Measurements from ENCODE around the gene ARHGAP6.

DNA sequence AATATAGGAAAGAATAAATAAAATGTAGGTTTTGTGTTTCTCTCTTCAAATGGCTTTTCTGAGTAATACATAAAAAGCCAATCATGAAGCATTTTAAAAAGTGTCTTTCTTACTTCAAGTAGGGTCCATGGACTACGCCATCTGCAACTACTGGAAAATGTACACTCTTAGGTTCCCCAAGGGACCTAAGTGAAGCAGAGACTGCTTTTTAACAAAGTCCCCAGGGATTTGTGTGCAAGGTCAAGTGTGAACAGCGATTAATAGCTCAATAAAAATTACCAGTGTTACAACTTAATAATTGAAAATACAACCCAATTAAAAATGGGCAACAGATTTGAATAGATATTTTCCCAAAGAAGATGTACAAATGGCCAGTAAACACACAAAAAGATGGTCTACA is 84.9 kb downstream of the ARHGAP6 start:
- TF ChIP-seq, protein P1, sequence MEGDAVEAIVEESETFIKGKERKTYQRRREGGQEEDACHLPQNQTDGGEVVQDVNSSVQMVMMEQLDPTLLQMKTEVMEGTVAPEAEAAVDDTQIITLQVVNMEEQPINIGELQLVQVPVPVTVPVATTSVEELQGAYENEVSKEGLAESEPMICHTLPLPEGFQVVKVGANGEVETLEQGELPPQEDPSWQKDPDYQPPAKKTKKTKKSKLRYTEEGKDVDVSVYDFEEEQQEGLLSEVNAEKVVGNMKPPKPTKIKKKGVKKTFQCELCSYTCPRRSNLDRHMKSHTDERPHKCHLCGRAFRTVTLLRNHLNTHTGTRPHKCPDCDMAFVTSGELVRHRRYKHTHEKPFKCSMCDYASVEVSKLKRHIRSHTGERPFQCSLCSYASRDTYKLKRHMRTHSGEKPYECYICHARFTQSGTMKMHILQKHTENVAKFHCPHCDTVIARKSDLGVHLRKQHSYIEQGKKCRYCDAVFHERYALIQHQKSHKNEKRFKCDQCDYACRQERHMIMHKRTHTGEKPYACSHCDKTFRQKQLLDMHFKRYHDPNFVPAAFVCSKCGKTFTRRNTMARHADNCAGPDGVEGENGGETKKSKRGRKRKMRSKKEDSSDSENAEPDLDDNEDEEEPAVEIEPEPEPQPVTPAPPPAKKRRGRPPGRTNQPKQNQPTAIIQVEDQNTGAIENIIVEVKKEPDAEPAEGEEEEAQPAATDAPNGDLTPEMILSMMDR (IDR thresholded peaks at IDR 0.05), result no peak
- no peak for TF ChIP-seq POLR2A (IDR thresholded peaks at IDR 0.05)

All from Peyer's patch (tissue), 4 donors.